GM23248 (cell line): ENCODE measurements around the gene GSE1.

ENCODE experiments used
- EZH2 ChIP-seq: fragments of 200-600 bp; sonication (generic); IDR thresholded peaks from 2 replicates; pipeline ENCODE4 v1.6.1; 2018; ENCODE audit warnings: antibody characterized with exemption, mild to moderate bottlenecking; ENCODE audit not compliant: insufficient read depth, poor library complexity, severe bottlenecking
- EZH2phosphoT487 ChIP-seq: fragments of 200-600 bp; sonication (generic); IDR thresholded peaks from 2 replicates; pipeline ENCODE4 v1.6.1; 2018; ENCODE audit warnings: antibody characterized with exemption, moderate library complexity, mild to moderate bottlenecking, low read depth; ENCODE audit not compliant: insufficient read depth

GRCh38 chr16:85641305-85641704 is 28.2 kb downstream of the GSE1 start:
- TF ChIP-seq EZH2 (no peak), EZH2phosphoT487 (no peak)
